Daoy (cell line): ENCODE data around the gene UBA3. TPM values are rescaled to one million over a fixed set of nuclear protein-coding genes. Genes with fewer than 3 reads are reported as not detected.

ENCODE experiments used
- DNase-seq: peaks from one replicate; pipeline ENCODE4 v3.0.0-alpha.2; 2015; ENCODE audit warnings: low read depth
- total RNA-seq: library from RNA; depleted of rRNA; stranded (reverse); fragments of >200 nt; shearing (Covaris generic); gene quantifications from 2 replicates; pipeline ENCODE4 v1.2.3, GENCODE V29; 2014; rRNA removed

The UBA3 gene
- total RNA-seq, result 59.1 and 71.0 TPM in 2 replicates

- peak; percentile 91 for DNase-seq
These were observed at the start of gene UBA3 for GRCh38 chr3:69080233-69080920. TSS of gene UBA3 (minus strand) at chr3:69080365. CDS start at chr3:69080353, 12 bp downstream.

- no peak for DNase-seq
These were observed 49.4 kb upstream of the UBA3 start for GRCh38 chr3:69129531-69129930.

- DNase-seq, result no peak
These were observed 48.3 kb upstream of the UBA3 start for GRCh38 chr3:69128509-69128908.

GRCh38 chr3:69126999-69127398 lies 46.8 kb upstream of the UBA3 start:
- no peak for DNase-seq

- DNase-seq, result no peak
These were observed 46.1 kb upstream of the UBA3 start for GRCh38 chr3:69126216-69126615.

- DNase-seq, result no peak
These were observed 42.2 kb upstream of the UBA3 start, which contains the start of gene LMOD3 for GRCh38 chr3:69122403-69122802. TSS of gene LMOD3 (minus strand) at chr3:69122595. CDS start at chr3:69122386, 209 bp downstream.

- DNase-seq, result no peak
These were observed 41.8 kb upstream of the UBA3 start for GRCh38 chr3:69121950-69122349.

- DNase-seq, result no peak
These were observed 41.3 kb upstream of the UBA3 start for GRCh38 chr3:69121513-69121912.

GRCh38 chr3:69120879-69121464 lies 40.8 kb upstream of the UBA3 start:
- DNase-seq, result peak; percentile 68

- no peak for DNase-seq
These were observed 39.5 kb upstream of the UBA3 start for GRCh38 chr3:69119681-69120080.

- DNase-seq, result no peak
These were observed 39.0 kb upstream of the UBA3 start for GRCh38 chr3:69119138-69119537.

- no peak for DNase-seq
These were observed 38.4 kb upstream of the UBA3 start for GRCh38 chr3:69118555-69118954.

GRCh38 chr3:69116897-69117296 lies 36.7 kb upstream of the UBA3 start:
- no peak for DNase-seq

- DNase-seq, result no peak
These were observed 36.0 kb upstream of the UBA3 start for GRCh38 chr3:69116162-69116561.

GRCh38 chr3:69115731-69116130 lies 35.6 kb upstream of the UBA3 start:
- DNase-seq, result no peak

- DNase-seq, result no peak
These were observed 33.4 kb upstream of the UBA3 start for GRCh38 chr3:69113536-69113935.

GRCh38 chr3:69110941-69111546 lies 30.9 kb upstream of the UBA3 start:
- no peak for DNase-seq

GRCh38 chr3:69108811-69109210 lies 28.6 kb upstream of the UBA3 start:
- no peak for DNase-seq

GRCh38 chr3:69107841-69108240 lies 27.7 kb upstream of the UBA3 start:
- no peak for DNase-seq

- no peak for DNase-seq
These were observed 25.2 kb upstream of the UBA3 start for GRCh38 chr3:69105320-69105719.

GRCh38 chr3:69104586-69104985 lies 24.4 kb upstream of the UBA3 start:
- DNase-seq, result no peak

- DNase-seq, result no peak
These were observed 23.0 kb upstream of the UBA3 start for GRCh38 chr3:69103123-69103522.

GRCh38 chr3:69102384-69102783 lies 22.2 kb upstream of the UBA3 start:
- no peak for DNase-seq
